SK-N-SH treated with all-trans-retinoic acid at 6 μM for 48 hours (cell line): ENCODE data around the gene RFX6.

ENCODE experiments used
- ARNTL ChIP-seq: fragments of 450-650 bp; formaldehyde crosslinking; IDR thresholded peaks from 2 replicates; pipeline ENCODE4 v1.5.0; 2020; ENCODE audit warnings: low read depth, mild to moderate bottlenecking, moderate library complexity, borderline replicate concordance
- BACH2 ChIP-seq: fragments of 250-450 bp; sonication (Bioruptor Pico); IDR thresholded peaks from 2 replicates; pipeline ENCODE4 v1.9.0; 2021; ENCODE audit warnings: mild to moderate bottlenecking, borderline replicate concordance
- CSDC2 ChIP-seq: fragments of 250-450 bp; sonication (Bioruptor Pico); IDR thresholded peaks from 2 replicates; pipeline ENCODE4 v1.5.0; 2020; ENCODE audit warnings: mild to moderate bottlenecking, moderate library complexity
- GLIS3 ChIP-seq: fragments of 250-450 bp; sonication (Bioruptor Pico); IDR thresholded peaks from 2 replicates; pipeline ENCODE4 v1.5.0; 2020; ENCODE audit warnings: mild to moderate bottlenecking, moderate library complexity
- RARB ChIP-seq: fragments of 250-450 bp; sonication (Bioruptor Pico); IDR thresholded peaks from 2 replicates; pipeline ENCODE4 v1.8.0; 2021; ENCODE audit warnings: mild to moderate bottlenecking, moderate library complexity
- TCF4 ChIP-seq: fragments of 250-450 bp; sonication (Bioruptor Pico); IDR thresholded peaks from 2 replicates; pipeline ENCODE4 v1.8.0; 2021; ENCODE audit warnings: mild to moderate bottlenecking, moderate library complexity, borderline replicate concordance
- TOX ChIP-seq: fragments of 250-450 bp; sonication (Bioruptor Pico); IDR thresholded peaks from 2 replicates; pipeline ENCODE4 v1.8.0; 2021; ENCODE audit warnings: mild to moderate bottlenecking, moderate library complexity, borderline replicate concordance
- ZFP3 ChIP-seq: fragments of 250-450 bp; sonication (Bioruptor Pico); IDR thresholded peaks from 2 replicates; pipeline ENCODE4 v1.5.0; 2020; ENCODE audit warnings: mild to moderate bottlenecking, moderate library complexity
- ZNF565 ChIP-seq: fragments of 450-650 bp; formaldehyde crosslinking; conservative IDR thresholded peaks from 2 replicates; pipeline ENCODE4 v1.5.0; 2020; ENCODE audit warnings: low read depth, mild to moderate bottlenecking, moderate library complexity
- ZNF70 ChIP-seq: fragments of 450-650 bp; formaldehyde crosslinking; IDR thresholded peaks from 2 replicates; pipeline ENCODE4 v1.5.0; 2020; ENCODE audit warnings: mild to moderate bottlenecking, moderate library complexity
- TF ChIP-seq, protein P1 (sequence below): fragments of 250-450 bp; sonication (Bioruptor Pico); IDR thresholded peaks from 2 replicates; pipeline ENCODE4 v1.8.0; 2020; ENCODE audit warnings: mild to moderate bottlenecking, moderate library complexity, borderline replicate concordance

DNA sequence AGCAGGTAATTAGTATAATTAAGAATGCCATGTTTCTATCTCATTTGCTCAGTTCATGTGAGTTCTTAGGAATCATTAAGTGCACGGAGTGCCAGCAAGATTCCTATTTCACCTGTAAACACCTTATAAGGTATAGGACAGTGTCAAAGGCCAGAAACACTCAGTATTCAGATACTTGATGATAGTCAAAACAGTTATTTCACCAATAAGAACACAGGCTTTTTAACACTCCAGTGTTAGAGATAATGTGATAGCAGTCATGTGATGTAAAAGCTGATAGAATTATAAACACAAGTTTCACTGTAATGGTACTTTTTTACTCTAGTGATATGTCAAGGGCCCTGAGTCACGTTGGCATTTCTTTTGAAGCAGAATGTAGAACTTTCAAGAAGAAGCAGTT, 48.1 kb upstream of the RFX6 start, which contains the start of gene GPRC6A:
- TF ChIP-seq ZNF70 (CRISPR knock-in tag) = no peak
- TF ChIP-seq, protein P1, sequence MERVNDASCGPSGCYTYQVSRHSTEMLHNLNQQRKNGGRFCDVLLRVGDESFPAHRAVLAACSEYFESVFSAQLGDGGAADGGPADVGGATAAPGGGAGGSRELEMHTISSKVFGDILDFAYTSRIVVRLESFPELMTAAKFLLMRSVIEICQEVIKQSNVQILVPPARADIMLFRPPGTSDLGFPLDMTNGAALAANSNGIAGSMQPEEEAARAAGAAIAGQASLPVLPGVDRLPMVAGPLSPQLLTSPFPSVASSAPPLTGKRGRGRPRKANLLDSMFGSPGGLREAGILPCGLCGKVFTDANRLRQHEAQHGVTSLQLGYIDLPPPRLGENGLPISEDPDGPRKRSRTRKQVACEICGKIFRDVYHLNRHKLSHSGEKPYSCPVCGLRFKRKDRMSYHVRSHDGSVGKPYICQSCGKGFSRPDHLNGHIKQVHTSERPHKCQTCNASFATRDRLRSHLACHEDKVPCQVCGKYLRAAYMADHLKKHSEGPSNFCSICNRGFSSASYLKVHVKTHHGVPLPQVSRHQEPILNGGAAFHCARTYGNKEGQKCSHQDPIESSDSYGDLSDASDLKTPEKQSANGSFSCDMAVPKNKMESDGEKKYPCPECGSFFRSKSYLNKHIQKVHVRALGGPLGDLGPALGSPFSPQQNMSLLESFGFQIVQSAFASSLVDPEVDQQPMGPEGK (CRISPR knock-in tag) = no peak
- no peak for TF ChIP-seq BACH2 (CRISPR knock-in tag)
- TF ChIP-seq TCF4 (CRISPR knock-in tag) = no peak
- no peak for TF ChIP-seq ARNTL
- TF ChIP-seq CSDC2 (CRISPR knock-in tag) = no peak
- no peak for TF ChIP-seq TOX (CRISPR knock-in tag)
- TF ChIP-seq GLIS3 (CRISPR knock-in tag) = no peak
- TF ChIP-seq RARB (CRISPR knock-in tag) = no peak
- no peak for TF ChIP-seq ZNF565 (CRISPR knock-in tag)
- TF ChIP-seq ZFP3 (CRISPR knock-in tag) = no peak
